Stimulated activated CD4-positive, alpha-beta T cell treated with anti-CD3 and anti-CD28 coated beads, Interleukin-4, amount 100 ng/mL, for 48 hours (primary cell): ENCODE measurements around the gene ALDH16A1.

Experiments used
- DNase-seq, 2 donors: peaks; one replicate each; pipeline ENCODE4 v3.0.0-alpha.2; 2020; ENCODE audit warnings: low read depth in 2 of 2

ALDH16A1 gene

DNA sequence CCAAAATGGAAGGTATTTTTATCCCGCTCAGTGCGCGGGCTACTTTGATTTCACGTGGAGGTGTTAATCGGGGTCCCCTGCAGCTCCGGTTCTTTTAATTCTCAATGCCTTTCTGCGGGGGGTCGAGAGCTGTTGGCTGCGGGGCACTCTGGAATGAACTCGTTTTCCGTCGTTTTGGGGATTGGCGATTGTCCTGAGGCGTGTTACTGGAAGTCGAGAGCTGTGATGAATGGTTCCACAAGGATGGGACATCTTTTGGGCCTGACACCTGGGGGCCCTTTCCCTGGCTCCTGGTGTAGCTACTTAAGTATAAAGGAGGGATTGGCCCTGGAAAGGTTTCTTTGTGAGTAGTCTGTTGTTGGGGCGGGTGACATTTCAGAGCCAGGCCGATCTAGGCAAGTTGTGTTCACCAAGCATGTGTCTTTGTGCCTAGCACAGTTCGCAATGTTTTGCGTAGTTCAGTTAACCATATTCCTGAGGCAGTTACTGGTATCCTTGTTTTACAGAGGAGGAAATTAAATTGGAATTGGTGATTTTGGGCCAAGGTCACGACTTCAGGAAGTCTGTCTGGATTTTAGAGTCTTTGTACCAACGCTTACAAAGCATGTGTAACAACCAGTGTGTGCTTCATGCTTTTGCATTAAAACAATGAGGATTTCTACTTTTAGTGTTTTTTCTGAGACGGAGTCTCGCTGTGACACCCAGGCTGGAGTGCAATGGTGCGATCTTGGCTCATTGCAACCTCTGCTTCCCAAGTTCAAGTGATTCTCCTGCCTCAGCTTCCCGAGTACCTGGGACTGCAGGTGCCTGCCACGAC, 35.2 kb downstream of the ALDH16A1 start:
- DNase-seq = no peak

GRCh38 chr19:49488863-49489537, 36.0 kb downstream of the ALDH16A1 start:
- no peak for DNase-seq

GRCh38 chr19:49489601-49490167, 36.7 kb downstream of the ALDH16A1 start:
- DNase-seq = no peak

GRCh38 chr19:49490287-49491029, 37.4 kb downstream of the ALDH16A1 start:
- no peak for DNase-seq

GRCh38 chr19:49491030-49491803, 38.2 kb downstream of the ALDH16A1 start:
- no peak for DNase-seq

GRCh38 chr19:49491804-49492572, 39.0 kb downstream of the ALDH16A1 start:
- DNase-seq = no peak

DNA sequence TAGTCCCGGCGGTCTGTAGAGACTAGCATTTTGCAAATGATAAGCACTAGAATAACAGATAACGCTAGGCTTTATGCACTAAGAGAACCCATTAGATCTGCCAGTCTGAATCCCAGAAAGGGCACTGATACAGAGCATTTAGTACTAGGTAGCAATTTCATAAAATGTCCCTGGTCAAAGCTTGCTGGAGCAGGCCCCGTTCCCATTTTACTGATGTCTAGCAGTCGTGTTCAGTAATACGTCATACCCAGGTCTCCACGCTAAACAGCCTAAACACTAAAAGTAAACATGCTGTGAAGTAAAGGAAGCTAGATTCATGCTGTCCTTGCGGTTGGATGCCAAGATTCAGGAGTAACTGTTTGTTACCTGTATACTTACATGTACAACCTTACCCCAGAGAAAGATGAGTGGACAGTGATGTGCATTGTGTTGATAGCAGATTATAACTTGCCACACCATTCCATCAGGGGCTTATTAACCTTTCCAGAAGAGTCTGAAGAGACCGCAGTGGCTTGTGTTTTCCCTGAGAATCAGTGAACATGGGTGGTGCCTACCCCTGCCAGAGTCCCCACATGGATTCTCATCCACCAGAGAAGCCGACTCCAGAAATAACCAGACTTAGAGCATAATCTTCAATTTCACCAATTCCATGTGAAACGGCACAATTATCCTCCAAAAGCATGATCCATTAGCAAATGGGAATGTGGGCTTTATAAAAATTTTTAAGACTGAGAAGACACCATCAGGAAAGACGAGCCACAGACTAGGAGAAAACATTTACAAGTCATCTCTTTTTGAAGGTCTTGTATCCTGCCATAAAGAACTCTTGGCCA, 39.8 kb downstream of the ALDH16A1 start:
- DNase-seq = no peak

DNA sequence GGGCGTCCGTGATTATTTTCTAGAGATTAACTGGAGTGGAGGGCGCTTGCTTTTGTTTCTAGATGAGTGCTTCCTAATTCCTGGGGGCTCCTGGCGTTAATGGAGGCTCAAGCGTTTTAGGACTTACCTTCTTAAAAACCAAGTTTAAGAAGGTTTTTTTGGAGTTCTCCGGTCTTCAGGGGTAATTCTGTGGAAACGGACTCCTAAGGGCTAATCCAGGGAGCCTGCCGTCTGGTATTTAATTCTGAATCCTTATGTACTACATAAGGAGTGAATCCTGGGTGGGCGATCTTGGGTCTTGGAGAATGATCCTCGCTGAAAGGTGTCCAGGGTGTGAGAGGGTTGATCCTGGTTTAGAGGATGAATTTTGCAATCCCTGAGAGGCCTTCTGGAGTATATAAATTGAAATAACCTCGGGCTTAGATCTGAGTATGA, 43.6 kb downstream of the ALDH16A1 start:
- DNase-seq = no peak

GRCh38 chr19:49497047-49497788, 44.2 kb downstream of the ALDH16A1 start:
- peak; percentile 56 to 69 for DNase-seq

GRCh38 chr19:49497789-49498103, 44.7 kb downstream of the ALDH16A1 start:
- no peak for DNase-seq

DNA sequence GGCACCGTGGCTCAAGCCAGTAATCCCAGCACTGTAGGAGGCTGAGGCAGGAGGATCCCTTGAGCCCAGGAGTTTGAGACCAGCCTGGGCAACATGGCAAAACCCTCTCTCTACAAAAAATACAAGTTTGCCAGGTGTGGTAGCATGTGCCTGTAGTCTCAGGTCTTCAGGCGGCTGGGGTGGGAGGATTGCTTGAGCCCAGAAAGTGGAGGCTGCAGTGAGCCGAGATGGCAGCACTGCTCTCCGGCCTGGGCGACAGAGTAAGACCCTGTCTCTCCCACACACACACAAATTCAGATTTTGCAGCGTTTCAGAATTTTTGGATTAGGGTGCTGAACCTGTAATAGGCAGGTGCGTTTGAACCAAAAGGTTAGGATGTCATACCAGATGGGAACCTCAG, 45.5 kb downstream of the ALDH16A1 start:
- DNase-seq = no peak

DNA sequence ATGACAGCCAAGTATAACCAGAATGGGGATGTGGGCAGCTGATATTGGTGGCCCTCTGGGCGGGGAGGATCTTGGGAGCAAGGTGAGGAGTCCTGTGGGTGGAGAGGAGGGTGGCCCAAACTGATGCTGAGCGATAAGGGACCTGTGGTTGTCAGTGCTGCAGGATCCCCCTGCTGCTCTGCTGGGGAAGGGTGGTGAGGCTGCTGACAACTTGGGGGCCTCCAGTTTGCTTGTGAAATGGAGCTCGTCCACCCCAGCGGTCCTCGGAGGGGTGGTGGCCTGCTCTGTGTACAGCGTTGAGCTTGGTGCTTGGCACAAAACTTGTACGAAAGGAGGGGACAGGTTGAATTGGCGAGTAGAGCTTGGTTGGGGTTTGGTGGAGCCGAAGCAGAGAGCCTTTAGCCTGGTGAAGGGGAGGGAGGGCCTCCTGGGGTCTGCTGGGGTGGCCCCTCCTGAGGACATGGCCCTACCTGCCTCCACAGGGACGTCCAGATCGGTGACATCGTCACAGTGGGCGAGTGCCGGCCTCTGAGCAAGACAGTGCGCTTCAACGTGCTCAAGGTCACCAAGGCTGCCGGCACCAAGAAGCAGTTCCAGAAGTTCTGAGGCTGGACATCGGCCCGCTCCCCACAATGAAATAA, 46.1 kb downstream of the ALDH16A1 start:
- DNase-seq = no peak

- no peak for DNase-seq
Measured at GRCh38 chr19:49502866-49503581, 50.0 kb downstream of the ALDH16A1 start.

DNA sequence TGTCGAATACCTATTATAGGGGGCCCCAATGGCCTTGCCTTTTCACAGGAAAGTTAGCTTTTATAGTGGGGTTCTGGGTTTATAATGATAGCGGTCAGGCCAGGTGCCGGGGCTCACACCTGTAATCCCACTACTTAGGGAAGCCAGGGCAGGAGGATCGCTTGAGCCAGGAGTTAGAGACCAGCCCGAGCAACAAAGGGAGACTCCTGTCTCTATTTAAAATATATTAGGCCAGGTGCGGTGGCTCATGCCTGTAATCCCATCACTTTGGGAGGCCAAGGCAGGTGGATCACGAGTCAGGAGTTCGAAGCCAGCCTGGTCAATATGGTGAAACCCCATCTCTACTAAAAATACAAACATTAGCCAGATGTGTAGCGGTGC, 50.5 kb downstream of the ALDH16A1 start:
- no peak for DNase-seq

GRCh38 chr19:49506575-49507105, 53.6 kb downstream of the ALDH16A1 start:
- peak; percentile 64 to 72 for DNase-seq

- DNase-seq = no peak
Measured at GRCh38 chr19:49507803-49508494, 54.9 kb downstream of the ALDH16A1 start.
